Stimulated activated CD4-positive, alpha-beta T cell treated with anti-CD3 and anti-CD28 coated beads, Interleukin-1b, Interleukin-23, amount 100 ng/mL, for 48 hours (primary cell): ENCODE measurements around the gene SYT11.
"Not testable (repeated sequence)": the region's sequence is repeated elsewhere in the genome, so short reads cannot be mapped to it uniquely, and the experiment has no call there.

Source experiments
- DNase-seq: peaks from one replicate; pipeline ENCODE4 v3.0.0-alpha.2; 2020

Gene SYT11

DNA sequence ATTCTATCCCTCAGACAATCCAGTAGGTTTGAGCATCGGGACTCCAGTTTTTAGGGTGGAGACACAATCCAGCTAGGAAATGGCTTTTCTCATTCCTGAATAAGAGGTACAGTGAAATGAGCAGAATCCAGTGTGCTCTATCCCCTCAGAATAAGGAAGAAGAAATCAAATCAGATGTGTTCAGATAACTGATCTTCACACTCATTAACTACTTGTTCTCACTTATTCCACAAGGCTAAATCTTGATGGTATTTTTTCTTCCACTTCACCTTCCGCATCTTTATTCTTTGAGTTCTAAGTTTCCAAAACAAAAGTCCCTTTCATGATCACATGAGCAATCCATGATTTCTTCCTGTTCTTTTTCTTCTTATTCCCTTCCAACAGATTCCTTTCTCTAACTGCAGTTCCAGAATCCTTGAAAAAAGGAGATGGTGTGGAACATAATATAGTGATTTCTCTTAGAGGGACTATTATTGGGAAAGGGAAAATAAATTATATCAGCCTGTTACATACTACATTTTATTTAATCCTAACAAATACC, 1.7 kb downstream of the SYT11 start:
- DNase-seq = no peak

DNA sequence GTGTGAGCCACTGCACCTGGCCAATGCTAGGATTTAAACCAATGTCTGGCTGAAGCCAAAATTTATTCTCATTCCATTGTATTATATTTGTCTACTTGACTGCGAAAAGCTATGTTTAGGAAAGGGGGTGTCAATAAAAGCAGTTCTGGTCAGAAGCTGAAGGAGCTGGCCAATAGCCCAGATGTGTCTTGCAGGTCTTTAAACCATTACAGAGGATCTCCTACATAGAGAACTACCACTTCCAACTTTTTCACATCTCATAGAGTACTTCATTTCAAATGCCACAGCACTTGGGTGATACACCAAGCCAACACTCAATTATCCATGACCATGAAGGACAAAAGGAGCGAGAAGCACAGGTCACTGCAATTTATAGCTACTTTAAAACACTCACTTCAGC, 2.5 kb downstream of the SYT11 start:
- DNase-seq = no peak

DNA sequence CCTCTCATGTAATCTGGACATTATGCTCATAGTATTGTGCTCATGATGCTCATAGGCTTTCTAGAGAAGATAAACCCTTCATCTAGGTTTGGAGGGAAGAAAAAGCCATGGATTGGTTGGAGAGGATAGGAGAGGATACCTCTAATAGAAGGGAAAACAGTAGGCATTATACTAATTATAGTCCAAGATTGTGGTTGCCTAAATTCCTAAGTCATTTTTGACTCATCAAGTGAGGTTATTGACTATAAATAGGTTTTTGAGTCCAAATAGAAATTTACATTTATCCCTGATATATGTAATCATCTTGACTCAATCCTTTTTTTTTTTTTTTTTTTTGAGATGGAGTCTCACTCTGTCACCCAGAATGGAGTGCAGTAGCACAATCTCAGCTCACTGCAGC, 5.0 kb downstream of the SYT11 start:
- DNase-seq = no peak

DNA sequence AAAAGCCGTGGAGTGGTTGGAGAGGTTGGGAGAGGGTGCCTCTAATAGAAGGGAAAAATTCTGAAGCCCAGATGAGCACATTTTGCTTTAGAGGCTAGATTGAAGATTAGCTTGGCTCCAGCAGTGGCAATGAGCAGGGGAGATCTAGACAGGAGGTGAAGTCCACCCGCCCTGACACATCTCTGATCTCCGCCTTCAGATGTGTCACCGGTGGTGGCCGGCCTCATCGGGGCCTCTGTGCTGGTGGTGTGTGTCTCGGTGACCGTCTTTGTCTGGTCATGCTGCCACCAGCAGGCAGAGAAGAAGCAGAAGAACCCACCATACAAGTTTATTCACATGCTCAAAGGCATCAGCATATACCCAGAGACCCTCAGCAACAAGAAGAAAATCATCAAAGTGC, 8.4 kb downstream of the SYT11 start:
- DNase-seq = no peak

DNA sequence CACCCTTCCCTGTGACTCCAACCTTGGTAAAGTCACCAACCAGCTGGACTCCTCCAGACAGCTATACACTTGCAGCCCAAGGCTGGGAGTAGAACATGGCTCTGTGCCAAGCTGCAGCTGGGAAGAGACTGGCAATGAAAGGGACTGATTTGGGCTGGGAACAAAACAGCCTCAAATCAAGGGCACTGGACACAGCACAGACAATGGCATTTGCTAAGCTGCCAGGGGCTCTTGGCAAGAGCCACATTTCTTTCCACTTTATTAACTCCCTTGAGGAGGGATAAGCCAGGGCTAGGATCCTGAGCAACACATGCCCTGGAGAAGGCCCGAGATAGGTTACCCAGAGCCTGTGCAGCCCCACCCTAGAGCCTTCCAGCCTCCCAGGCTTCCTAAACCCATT, 12.0 kb downstream of the SYT11 start:
- no peak for DNase-seq

DNA sequence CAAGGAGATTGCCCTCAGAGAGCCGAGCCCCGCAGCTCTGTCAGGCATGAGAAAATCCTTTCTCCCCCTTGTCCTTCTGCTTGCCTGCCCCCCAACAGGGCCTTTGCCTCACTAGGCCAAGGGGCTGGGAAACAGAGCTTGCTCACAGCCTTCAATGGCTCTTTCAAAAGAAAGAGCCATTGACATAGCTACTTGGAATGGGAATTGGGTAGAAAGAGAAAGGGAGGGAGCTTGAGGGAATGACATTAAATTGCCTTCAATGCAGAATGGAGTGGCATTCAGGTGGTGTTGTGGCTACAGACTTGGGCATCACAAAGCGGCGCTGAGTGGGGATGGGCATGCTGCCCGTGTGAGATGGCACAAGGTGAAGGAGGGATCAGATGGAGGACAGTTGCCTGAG, 13.2 kb downstream of the SYT11 start:
- DNase-seq = no peak

DNA sequence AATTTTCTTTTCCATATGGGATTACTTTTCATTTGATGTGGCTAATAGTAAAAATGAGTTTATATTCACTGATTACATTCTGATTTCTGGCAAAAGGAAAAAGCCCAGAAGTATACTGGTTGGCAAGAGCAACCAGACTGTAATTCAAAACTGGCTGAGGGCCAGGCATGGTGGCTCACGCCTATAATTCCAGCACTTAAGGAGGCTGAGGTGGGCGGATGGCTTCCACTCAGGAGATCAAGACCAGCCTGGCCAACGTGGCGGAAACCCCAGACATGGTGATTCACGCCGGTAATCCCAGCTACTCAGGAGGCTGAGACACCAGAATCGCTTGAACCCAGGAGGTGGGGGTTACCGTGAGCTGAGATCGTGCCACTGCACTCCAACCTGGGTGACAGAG, 14.5 kb downstream of the SYT11 start:
- DNase-seq = no peak

DNA sequence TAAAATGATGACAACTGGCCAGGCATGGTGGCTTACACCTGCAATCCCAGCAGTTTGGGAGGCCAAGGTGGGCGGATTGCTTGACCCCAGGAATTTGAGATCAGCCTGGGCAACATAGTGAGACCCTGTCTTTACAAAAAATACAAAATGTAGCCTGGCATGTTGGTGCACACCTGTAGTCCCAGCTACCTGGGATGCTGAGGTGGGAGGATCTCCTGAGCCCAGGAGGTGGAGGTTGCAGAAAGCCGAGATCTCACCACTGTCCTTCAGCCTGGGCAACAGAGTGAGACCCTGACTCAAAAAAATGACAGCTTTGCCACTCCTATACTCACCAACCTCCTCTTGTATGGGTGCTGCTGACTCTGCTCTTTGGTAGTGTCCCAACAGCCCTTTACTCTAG, 18.6 kb downstream of the SYT11 start:
- DNase-seq = no peak

DNA sequence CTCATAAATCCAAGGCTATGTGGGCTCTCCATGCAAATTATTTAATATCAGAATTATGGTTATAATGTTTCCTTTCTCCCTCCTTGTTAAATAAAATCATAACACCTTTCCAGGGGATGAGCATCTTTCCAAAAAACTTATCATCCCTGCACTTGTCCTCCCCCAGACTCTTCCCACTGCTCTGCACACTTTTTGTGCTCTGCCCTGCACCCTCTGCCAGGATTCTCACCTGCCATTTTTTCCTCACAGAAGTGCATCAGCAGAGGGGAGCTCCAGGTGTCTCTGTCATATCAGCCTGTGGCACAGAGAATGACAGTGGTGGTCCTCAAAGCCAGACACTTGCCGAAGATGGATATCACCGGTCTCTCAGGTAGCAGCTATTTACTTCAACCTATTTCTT, 20.9 kb downstream of the SYT11 start:
- no peak for DNase-seq

DNA sequence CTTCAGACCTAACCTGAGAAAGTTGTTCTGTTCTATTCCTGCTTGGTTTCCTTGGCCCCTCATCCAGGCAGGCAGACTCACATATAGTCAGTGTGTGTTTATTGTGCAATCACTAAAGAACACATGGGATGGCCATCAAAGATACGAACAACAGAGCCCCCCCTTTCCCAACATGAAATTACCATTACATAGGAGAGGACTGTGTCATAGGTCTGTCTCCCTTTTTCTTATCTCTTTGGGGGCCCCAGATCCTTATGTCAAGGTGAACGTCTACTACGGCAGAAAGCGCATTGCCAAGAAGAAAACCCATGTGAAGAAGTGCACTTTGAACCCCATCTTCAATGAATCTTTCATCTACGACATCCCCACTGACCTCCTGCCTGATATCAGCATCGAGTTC, 21.6 kb downstream of the SYT11 start:
- DNase-seq = no peak

DNA sequence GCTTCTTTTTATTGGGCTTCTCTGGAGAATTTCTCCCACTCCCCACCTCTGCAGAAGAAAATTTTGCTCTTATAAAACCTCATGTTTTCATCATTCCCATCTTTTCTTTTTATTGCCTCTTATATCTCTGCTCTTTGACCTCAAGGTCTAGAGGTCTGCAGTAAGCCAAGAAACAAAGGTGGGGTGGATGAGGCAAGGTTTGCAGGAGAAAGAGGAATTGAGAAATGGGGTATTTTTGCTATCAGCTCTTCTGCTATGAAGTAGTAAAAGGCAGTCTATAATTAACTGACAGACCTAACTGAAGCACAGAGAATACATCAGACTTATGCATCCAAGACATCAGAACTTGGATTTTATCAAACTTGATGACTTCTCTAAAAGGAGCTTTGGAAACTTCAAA, 22.9 kb downstream of the SYT11 start:
- no peak for DNase-seq

DNA sequence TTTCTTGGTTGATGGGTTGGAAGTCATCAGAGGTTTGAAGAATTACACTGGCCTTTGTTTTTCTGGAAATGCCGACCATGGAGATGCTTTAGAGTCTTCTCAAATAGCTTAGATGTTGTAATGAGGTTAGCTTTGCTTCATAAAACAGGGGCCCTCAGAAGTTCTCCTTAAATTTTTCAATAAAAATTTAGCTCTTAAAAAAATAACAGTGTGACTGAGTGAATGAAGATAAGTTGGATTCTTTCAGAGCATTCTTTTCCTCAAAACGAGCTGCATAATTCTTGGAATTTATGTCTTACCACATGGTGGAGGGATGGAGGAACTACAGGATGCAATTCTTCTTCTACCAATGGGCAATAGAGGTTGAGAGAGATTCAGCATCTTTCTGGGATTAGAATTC, 23.4 kb downstream of the SYT11 start:
- DNase-seq = no peak

DNA sequence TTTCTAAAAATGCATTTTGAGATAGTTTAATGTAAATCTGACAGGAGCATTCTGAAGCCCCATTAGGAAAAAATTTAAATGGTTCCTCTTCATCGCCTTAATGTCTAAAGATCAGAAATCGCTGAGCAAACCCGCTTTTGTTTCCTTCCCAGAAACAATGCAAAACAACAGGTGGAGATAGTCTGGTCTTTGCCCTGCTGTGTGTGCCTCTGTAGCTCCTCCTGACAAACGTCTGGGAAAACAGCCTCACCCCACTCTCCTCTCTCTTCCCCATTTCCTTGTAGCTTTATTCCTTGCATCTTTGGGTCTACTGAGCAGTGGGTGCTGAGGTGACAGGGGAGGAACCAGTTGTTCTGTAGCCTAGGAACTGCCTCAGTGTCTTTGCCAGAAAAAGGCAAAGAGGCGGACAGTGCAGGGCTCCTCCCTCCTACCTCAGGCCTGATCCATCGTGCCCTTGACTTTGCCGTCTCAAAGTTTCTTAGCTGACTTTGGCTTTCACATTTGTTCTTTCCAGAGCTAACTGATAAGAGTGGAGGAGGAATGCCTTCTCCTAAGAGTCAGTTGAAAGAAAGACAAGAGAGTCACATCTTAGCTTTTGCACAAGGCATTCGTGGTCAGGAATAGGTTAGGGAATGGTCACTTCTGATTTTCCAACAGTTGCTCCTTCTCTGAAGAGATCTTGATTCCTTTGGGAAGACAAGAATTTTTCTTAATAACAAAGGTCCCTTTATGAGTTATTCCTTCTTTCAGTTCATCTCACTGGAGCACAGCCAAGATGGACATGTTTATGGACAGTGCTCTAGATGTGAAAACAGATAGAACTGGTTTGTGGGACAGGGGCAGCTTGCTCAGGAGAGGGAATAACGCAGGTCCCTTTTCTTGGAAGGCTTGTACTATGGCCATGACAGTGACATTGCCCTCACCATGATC, 24.9 kb downstream of the SYT11 start:
- DNase-seq = no peak

DNA sequence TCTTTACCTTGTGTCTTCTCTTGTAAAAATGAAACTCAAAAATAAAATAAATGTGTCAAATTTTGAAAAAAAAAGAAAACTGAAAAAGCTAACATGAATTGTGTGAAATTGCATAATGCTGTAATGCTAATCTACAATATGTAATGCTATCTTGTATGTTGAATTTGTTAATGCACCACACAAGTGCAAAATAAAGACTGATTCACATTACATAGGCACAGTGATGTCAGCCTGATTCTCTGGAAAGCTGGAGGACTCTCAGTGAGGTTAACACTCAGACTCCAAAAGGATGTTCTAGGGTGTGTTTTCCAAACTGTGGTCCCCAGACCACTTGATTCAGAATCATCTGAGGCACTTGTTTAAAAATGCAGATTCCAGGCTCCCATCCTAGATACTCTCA, 25.6 kb downstream of the SYT11 start:
- DNase-seq = no peak

DNA sequence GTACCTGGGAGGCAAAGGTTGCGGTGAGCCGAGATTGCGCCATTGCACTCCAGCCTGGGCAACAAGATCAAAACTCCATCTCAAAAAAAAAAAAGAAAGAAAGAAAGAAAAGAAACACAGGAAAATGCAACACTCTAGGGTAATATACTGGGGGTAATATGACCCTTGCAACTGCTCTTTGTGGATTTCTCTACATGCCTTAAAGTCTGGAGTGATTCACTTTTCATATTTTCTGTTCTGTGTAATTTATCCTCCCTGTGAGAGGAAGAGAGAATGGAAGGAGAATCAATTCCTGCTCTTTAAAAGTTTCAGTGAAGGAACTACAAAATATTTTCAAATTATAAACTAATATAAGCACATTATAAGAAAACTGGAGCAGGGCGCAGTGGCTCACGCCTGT, 29.1 kb downstream of the SYT11 start:
- DNase-seq = no peak

DNA sequence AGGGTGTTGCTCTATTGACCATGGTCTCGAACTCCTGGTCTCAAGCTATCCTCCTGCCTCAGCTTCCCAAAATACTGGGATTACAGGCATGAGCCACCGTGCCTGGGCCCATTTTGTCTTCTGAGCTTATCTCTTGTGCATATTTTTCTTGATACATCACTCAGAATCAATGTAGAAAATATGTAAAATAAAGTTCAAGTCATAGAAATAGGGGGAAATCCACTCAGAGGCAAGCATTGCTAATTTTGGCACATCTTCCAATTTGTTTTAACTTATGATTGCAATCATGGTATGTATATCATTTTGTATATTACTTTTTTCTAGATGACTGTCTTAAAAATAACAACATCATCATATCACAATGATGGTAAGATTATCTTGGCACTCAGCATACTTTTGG, 30.2 kb downstream of the SYT11 start:
- no peak for DNase-seq

DNA sequence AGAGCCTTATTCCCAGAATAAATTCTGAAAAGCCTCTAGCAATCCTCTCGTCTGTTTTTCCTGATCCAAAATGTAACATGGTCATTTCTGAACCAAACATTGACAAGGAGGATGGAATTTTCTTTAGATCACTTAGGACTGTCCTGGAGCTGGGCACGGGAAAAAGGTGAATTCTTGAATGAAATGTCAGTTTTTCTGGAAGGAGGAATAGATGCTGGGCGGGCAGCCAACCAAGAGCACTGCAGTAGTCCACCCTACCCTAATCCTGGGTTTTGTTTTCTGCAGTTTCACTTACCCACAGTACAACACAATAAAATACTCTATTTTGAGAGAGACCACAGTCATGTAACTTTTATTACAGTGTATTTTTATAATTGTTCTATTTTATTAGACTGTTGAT, 30.9 kb downstream of the SYT11 start:
- no peak for DNase-seq

DNA sequence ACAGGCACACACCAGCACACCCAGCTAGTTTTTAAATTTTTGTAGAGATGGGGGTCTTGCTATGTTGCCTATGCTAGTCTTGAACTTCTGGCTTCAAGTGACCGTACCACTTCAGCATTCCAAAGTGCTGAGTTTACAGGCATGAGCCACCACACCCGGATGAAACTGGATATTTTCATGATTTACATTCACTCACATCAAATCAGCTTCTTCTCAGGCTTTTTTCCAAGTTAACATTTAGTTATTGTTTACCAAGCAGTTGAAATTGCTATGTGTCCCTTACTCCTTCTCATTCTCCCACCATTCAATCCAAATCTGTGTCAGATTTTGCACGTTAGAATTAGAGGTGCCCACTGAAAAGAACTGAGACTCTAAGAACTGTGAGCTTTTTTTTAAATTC, 33.4 kb downstream of the SYT11 start:
- no peak for DNase-seq

DNA sequence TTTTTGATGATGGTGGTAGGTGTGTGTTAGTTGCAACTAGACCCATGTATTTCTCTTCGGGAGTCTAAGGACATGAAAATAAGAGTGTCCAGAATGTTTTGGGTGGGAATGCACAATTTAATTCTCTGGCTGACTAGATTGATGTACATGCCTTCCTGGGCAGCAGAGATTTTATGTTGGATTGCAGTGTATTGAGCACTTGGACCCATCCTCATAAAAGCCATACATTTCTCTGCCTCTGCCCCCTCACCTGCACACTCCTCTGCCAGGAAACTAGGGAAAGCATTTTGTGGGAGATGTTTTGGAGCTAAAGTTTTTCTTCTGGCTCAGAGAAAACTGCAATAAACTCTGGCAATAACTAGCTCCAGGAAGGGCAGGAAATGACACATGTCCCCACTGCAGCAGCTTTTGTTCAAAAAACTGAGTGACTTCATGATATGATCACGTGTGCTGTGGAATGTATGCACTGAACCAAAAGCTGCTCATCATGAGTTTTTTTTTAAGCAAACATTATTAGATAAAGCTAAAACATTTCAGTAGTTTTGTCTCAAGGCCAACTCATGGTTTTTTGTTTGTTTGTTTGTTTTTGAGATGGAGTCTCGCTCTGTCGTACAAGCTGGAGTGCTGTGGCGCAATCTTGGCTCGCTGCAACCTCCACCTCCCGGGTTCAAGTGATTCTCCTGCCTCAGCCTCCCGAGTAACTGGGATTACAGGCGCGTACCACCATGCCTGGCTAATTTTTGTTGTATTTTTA, 34.2 kb downstream of the SYT11 start:
- DNase-seq = no peak

DNA sequence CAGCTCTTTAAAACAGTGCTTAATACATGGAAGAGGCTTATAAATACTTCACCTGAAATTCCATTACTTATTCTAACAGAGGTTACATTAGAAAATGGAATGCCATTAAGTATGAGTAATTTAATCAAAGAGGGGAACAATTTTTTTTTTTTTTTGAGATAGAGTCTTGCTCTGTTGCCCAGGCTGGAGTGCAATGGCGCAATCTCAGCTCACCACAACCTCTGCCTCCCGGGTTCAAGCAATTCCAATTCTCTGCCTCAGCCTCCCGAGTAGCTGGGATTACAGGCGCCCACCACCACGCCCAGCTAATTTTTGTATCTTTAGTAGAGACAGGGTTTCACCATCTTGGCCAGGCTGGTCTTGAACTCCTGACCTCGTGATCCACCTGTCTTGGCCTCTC, 36.2 kb downstream of the SYT11 start:
- DNase-seq = not testable (repeated sequence)

DNA sequence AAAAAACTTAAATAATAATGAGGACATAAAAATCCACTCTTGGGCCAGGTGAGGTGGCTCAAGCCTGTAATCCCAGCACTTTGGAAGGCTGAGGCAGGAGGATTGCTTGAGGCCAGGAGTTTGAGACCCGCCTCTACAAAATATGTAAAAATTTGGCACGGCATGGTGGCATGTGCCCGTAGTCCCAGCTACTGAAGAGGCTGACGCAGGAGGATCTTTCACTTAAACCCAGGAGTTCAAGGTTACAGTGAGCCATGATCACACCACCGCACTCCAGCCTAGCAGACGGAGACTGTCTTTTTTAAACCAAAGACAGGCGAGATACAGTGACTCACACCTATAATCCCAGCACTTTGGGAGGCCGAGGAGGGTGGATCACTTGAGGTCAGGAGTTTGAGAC, 37.1 kb downstream of the SYT11 start:
- DNase-seq = not testable (repeated sequence)

DNA sequence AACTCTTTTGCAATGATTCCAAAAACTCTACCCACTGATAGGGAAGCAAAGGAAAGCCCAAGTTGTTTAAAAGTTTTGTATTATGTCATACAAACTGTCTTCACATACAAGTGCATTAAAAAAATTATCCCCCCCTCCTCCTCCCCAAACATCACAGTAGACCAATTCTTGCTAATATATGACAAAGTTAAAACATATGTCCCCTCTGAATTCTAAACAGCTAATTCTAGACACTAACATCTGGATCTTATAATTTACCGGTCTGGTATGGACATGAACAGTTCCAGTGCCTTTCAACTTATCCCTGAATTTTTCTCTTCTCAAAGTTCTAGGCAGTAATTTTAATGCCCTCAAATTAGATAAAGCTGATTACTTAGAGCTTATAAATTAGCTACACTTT, 38.4 kb downstream of the SYT11 start:
- no peak for DNase-seq

DNA sequence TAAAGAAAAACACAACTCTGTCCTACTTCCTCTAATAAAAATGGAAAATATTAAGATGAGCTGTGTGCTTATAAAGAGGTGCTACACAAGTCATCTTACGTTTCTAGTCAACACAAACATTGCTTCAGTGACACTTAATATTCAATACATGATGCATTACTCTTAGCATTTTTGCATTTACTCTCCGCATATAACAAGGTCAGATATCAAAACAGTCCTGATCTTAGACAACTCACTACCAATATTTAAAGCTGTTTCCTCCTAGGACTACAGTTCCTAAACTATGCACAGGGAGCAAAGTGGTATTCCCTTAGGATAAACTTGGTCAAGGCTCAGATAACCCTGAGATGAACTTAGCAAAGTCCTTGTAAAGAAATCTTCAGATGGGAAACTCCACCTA, 39.5 kb downstream of the SYT11 start:
- no peak for DNase-seq

DNA sequence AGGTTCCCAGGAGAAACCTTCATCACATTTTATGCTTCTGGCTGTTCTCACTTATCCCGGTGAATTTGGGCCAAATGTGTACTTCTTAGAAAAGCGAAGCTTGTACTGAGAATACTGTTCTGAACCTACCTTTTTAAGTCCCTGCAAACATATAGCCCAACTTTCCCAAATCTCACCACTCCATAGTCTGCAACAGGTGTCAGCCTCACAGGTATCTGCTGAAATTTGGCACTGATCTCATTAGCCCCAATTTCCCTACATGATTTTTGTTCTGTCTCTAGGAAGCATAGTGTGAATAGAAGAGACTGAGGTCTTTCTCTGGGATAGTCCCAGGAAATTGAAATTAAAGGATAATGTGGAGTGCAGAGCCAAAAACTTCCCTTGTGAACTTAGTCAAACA, 40.3 kb downstream of the SYT11 start:
- no peak for DNase-seq
